H1 (cell line): ENCODE results near the gene SSX2IP. TPM values are rescaled to one million over a fixed set of nuclear protein-coding genes. Genes with fewer than 3 reads are reported as not detected.

Source experiments
- CTCF ChIA-PET: fragments of 300-600 bp; sonication (Branson Sonifier 250); formaldehyde crosslinking; loops from one replicate; lab custom pipeline; 2021; ENCODE audit not compliant: partially characterized antibody; lab: Charles Lee
- POLR2A ChIA-PET: fragments of 300-600 bp; sonication (Branson Sonifier 250); formaldehyde crosslinking; loops from one replicate; lab custom pipeline; 2021; ENCODE audit warnings: inconsistent platforms; ENCODE audit not compliant: partially characterized antibody; lab: Charles Lee
- DNase-seq, 2 experiments: peaks; one replicate each; pipeline versions ENCODE4 v3.0.0 to v3.0.0-alpha.2; 2010 to 2022; ENCODE audit warnings: low spot score in 2 of 2, low read depth in 1 of 2, mixed read lengths in 1 of 2
- FAIRE-seq: peaks from 2 replicates; lab custom pipeline; 2011; peaks lifted over from hg19 to GRCh38; lab: Jason Lieb, UNC
- H2AFZ ChIP-seq: 2 replicates; pipeline ENCODE4 v1.8.1; 2012; ENCODE audit warnings: low read length, inconsistent platforms
- H2AK5ac ChIP-seq: 2 replicates; pipeline ENCODE4 v1.6.1; 2013; ENCODE audit warnings: low read depth, low read length
- H2BK120ac ChIP-seq: replicated peaks from 2 replicates; pipeline ENCODE3; 2013; ENCODE audit warnings: low read depth, low read length, inconsistent platforms
- H2BK12ac ChIP-seq: 2 replicates; pipeline ENCODE4 v1.6.1; 2013; ENCODE audit warnings: low read depth, low read length
- H2BK15ac ChIP-seq: 2 replicates; pipeline ENCODE4 v1.6.1; 2013; ENCODE audit warnings: low read length
- H2BK20ac ChIP-seq: 2 replicates; pipeline ENCODE4 v1.6.1; 2013; ENCODE audit warnings: low read length
- H2BK5ac ChIP-seq: 2 replicates; pipeline ENCODE4 v1.6.1; 2013; ENCODE audit warnings: low read depth, low read length
- H3K14ac ChIP-seq: 2 replicates; pipeline ENCODE4 v1.6.1; 2013; ENCODE audit warnings: inconsistent platforms; ENCODE audit not compliant: insufficient read length
- H3K18ac ChIP-seq: 2 replicates; pipeline ENCODE4 v1.6.1; 2013; ENCODE audit warnings: low read length; ENCODE audit errors: extremely low read depth
- H3K23ac ChIP-seq: 2 replicates; pipeline ENCODE4 v1.6.1; 2013; ENCODE audit warnings: inconsistent platforms; ENCODE audit not compliant: insufficient read length
- H3K23me2 ChIP-seq: 2 replicates; pipeline ENCODE4 v1.6.1; 2013; ENCODE audit warnings: low read depth, low read length
- H3K27ac ChIP-seq: 2 replicates; pipeline ENCODE4 v1.6.1; 2011; ENCODE audit warnings: low read depth, low read length, inconsistent platforms
- H3K27me3 ChIP-seq, 4 experiments: replicated peaks in 1 of 4; 1 replicate in 1 of 4; 2 replicates in 3 of 4; pipeline versions ENCODE4 v1.6.1 to v1.8.1; 2011 to 2013; ENCODE audit warnings: low read length in 3 of 4, mild to moderate bottlenecking in 3 of 4, inconsistent platforms in 2 of 4, mixed read lengths in 2 of 4, moderate library complexity in 1 of 4; ENCODE audit not compliant: control insufficient read depth in 3 of 4, insufficient read depth in 3 of 4; ENCODE audit errors: extremely low read depth in 1 of 4
- H3K36me3 ChIP-seq, 4 experiments: 2 replicates each; pipeline versions ENCODE4 v1.6.1 to v1.8.1; 2011 to 2013; ENCODE audit warnings: mild to moderate bottlenecking in 4 of 4, low read length in 3 of 4, moderate library complexity in 2 of 4, control low read depth in 1 of 4, inconsistent platforms in 1 of 4; ENCODE audit not compliant: insufficient read depth in 4 of 4, control insufficient read depth in 2 of 4
- H3K4ac ChIP-seq: replicated peaks from 2 replicates; pipeline ENCODE3; 2013; ENCODE audit warnings: low read length, low read depth, mixed read lengths, inconsistent platforms; ENCODE audit not compliant: insufficient read length
- H3K4me1 ChIP-seq, 4 experiments: replicated peaks in 1 of 4; 1 replicate in 1 of 4; 2 replicates in 3 of 4; pipeline versions ENCODE4 v1.6.1 to v1.8.1; 2011 to 2013; ENCODE audit warnings: low read length in 3 of 4, inconsistent platforms in 2 of 4, mixed read lengths in 1 of 4; ENCODE audit not compliant: insufficient read depth in 4 of 4, control insufficient read depth in 3 of 4
- H3K4me2 ChIP-seq, 2 experiments: 2 replicates each; pipeline versions ENCODE4 v1.6.1 to v1.8.1; 2011 to 2013; ENCODE audit warnings: low read depth in 2 of 2, low read length in 2 of 2, control low read depth in 1 of 2, inconsistent platforms in 1 of 2, mild to moderate bottlenecking in 1 of 2; ENCODE audit not compliant: insufficient read depth in 1 of 2
- H3K4me3 ChIP-seq, 4 experiments: fragments of 200-600, 300-600 bp in 1 of 4; sonication (generic), shearing (Covaris generic), sonication (Bioruptor Twin) in 1 of 4; 2 replicates each; pipeline versions ENCODE4 v1.5.1 to v1.8.1; 2011 to 2016; ENCODE audit warnings: low read length in 4 of 4, low read depth in 3 of 4, control low read depth in 2 of 4, inconsistent platforms in 2 of 4, mild to moderate bottlenecking in 2 of 4, mixed read lengths in 1 of 4, moderate library complexity in 1 of 4; ENCODE audit not compliant: insufficient read depth in 2 of 4; ENCODE audit errors: extremely low read depth in 1 of 4
- H3K56ac ChIP-seq: replicated peaks from 2 replicates; pipeline ENCODE3; 2013; ENCODE audit warnings: low read depth, mild to moderate bottlenecking, mixed read lengths, low read length, inconsistent platforms; ENCODE audit not compliant: insufficient read length
- H3K79me1 ChIP-seq: 2 replicates; pipeline ENCODE4 v1.6.1; 2013; ENCODE audit warnings: low read depth, low read length, control low read depth
- H3K79me2 ChIP-seq, 2 experiments: 2 replicates each; pipeline versions ENCODE4 v1.6.1 to v1.8.1; 2012 to 2013; ENCODE audit warnings: low read length in 2 of 2, mild to moderate bottlenecking in 2 of 2, inconsistent platforms in 1 of 2; ENCODE audit not compliant: insufficient read depth in 2 of 2, control insufficient read depth in 1 of 2
- H3K9ac ChIP-seq, 4 experiments: replicated peaks in 1 of 4; 1 replicate in 1 of 4; 2 replicates in 3 of 4; pipeline versions ENCODE4 v1.6.1 to v1.8.1; 2011 to 2013; ENCODE audit warnings: low read depth in 3 of 4, low read length in 3 of 4, control low read depth in 2 of 4, mild to moderate bottlenecking in 2 of 4, moderate library complexity in 2 of 4, inconsistent platforms in 1 of 4; ENCODE audit errors: extremely low read depth in 1 of 4
- H3K9me3 ChIP-seq, 2 experiments: 2 replicates each; pipeline versions ENCODE4 v1.6.1 to v1.8.1; 2012 to 2013; ENCODE audit warnings: mild to moderate bottlenecking in 2 of 2, moderate library complexity in 2 of 2, control low read depth in 1 of 2, inconsistent platforms in 1 of 2, low read depth in 1 of 2, low read length in 1 of 2, mixed read lengths in 1 of 2; ENCODE audit not compliant: insufficient read depth in 2 of 2
- H4K20me1 ChIP-seq, 2 experiments: replicated peaks in 1 of 2; 2 replicates each; pipeline versions ENCODE3 to v1.8.1; 2011 to 2013; ENCODE audit warnings: inconsistent platforms in 2 of 2, low read length in 2 of 2, mild to moderate bottlenecking in 1 of 2; ENCODE audit not compliant: insufficient read depth in 2 of 2, control insufficient read depth in 1 of 2
- H4K5ac ChIP-seq: 2 replicates; pipeline ENCODE4 v1.6.1; 2013; ENCODE audit warnings: low read length, low read depth, mixed read lengths, inconsistent platforms; ENCODE audit not compliant: insufficient read length
- H4K8ac ChIP-seq: 2 replicates; pipeline ENCODE4 v1.8.0; 2013; ENCODE audit warnings: mild to moderate bottlenecking, moderate library complexity, low read length, inconsistent platforms; ENCODE audit not compliant: insufficient read depth; ENCODE audit errors: extremely low read depth
- H4K91ac ChIP-seq: replicated peaks from 2 replicates; pipeline ENCODE3; 2013; ENCODE audit warnings: low read length, mixed read lengths, inconsistent platforms; ENCODE audit not compliant: insufficient read length
- CREB1 ChIP-seq: IDR thresholded peaks from 2 replicates; pipeline ENCODE4 v1.6.1; 2012; ENCODE audit warnings: inconsistent platforms
- EGR1 ChIP-seq: IDR thresholded peaks from 2 replicates; pipeline ENCODE4 v1.6.1; 2011; ENCODE audit warnings: low read depth, low read length, borderline replicate concordance
- HDAC2 ChIP-seq, 2 experiments: fragments of 300-600 bp in 1 of 2; sonication (generic) in 1 of 2; IDR thresholded peaks; 2 replicates each; pipeline ENCODE4 v1.6.1; 2011 to 2012; ENCODE audit warnings: low read depth in 2 of 2, low read length in 2 of 2, mild to moderate bottlenecking in 2 of 2, moderate library complexity in 2 of 2, borderline replicate concordance in 1 of 2, inconsistent platforms in 1 of 2
- KDM1A ChIP-seq: fragments of 200-600, 300-600 bp; sonication (generic); IDR thresholded peaks from 2 replicates; pipeline ENCODE4 v1.7.1; 2016; ENCODE audit warnings: mild to moderate bottlenecking, low read length, borderline replicate concordance
- KDM4A ChIP-seq: IDR thresholded peaks from one replicate; pipeline ENCODE4 v1.7.1; 2012; ENCODE audit warnings: low read depth, mild to moderate bottlenecking, moderate library complexity, low read length, inconsistent platforms; ENCODE audit not compliant: severe bottlenecking
- NRF1 ChIP-seq: IDR thresholded peaks from 2 replicates; pipeline ENCODE4 v1.6.1; 2011; ENCODE audit warnings: mild to moderate bottlenecking, low read depth, low read length, improper control_type of control experiment
- PHF8 ChIP-seq: fragments of 200-600 bp; sonication (generic); conservative IDR thresholded peaks from 2 replicates; pipeline ENCODE4 v1.7.1; 2012; ENCODE audit warnings: low read depth, mild to moderate bottlenecking, inconsistent platforms, low read length, moderate library complexity
- POLR2A ChIP-seq, 2 experiments: IDR thresholded peaks; 1 replicate in 1 of 2; 2 replicates in 1 of 2; pipeline ENCODE4 v1.6.1; 2011; ENCODE audit warnings: low read depth in 2 of 2, low read length in 2 of 2, mild to moderate bottlenecking in 2 of 2; ENCODE audit errors: control extremely low read depth in 1 of 2
- SIX5 ChIP-seq: IDR thresholded peaks from 2 replicates; pipeline ENCODE4 v1.6.1; 2011; ENCODE audit warnings: mild to moderate bottlenecking, low read depth, low read length
- SRF ChIP-seq: IDR thresholded peaks from 2 replicates; pipeline ENCODE4 v1.6.1; 2011; ENCODE audit warnings: mild to moderate bottlenecking, low read depth, low read length, moderate library complexity
- TAF7 ChIP-seq: optimal IDR thresholded peaks from 2 replicates; pipeline ENCODE3; 2011; ENCODE audit warnings: low read depth, mild to moderate bottlenecking, inconsistent platforms, low read length, moderate library complexity, borderline replicate concordance
- WGBS, 2 experiments: shearing (Covaris generic) in 1 of 2; methylation state at CpG; one replicate each; pipeline versions ENCODE4 v1.1.6 to v1.1.7; 2013 to 2015; ENCODE audit warnings: low lambda C conversion rate in 2 of 2, mixed read lengths in 2 of 2, inconsistent platforms in 1 of 2, low coverage in 1 of 2, missing lambda C conversion rate in 1 of 2; ENCODE audit not compliant: insufficient replicate concordance in 2 of 2, insufficient coverage in 1 of 2, insufficient read length in 1 of 2; ENCODE audit errors: extremely low coverage in 1 of 2, missing lambda C conversion rate in 1 of 2; 5-methylcytosine and 5-hydroxymethylcytosine counted together
- polyA plus RNA-seq, 7 experiments: library from polyadenylated mRNA; depleted of rRNA in 3 of 7; stranded (reverse) in 5 of 7; unstranded in 2 of 7; fragments of >200 nt in 5 of 7; fragments of 200-250 nt in 2 of 7; gene quantifications; 1 replicate in 5 of 7; 2 replicates in 1 of 7; 4 replicates in 1 of 7; pipeline versions ENCODE4 v1.2.1 to v1.2.3, GENCODE V29; 2011 to 2013; ENCODE audit warnings: missing spikeins in 2 of 7, mixed read lengths in 2 of 7
- total RNA-seq: library from RNA; stranded (reverse); fragmentation: NEBNext Ultra II Directional; extraction: Animal tissue kit (Norgen Biotek cat#: 25700); gene quantifications from 2 replicates; pipeline ENCODE4 v1.2.1, GENCODE V29; 2021
- TF ChIP-seq, protein P1 (sequence below), 3 experiments: IDR thresholded peaks; 1 replicate in 2 of 3; 2 replicates in 1 of 3; pipeline versions ENCODE4 v1.5.1 to v1.6.1; 2011; ENCODE audit warnings: low read length in 3 of 3, mild to moderate bottlenecking in 3 of 3, inconsistent platforms in 2 of 3, low read depth in 1 of 3, moderate library complexity in 1 of 3; ENCODE audit not compliant: insufficient read depth in 1 of 3; ENCODE audit errors: control extremely low read depth in 1 of 3

SSX2IP gene
- total and polyA plus RNA-seq, 2 of the 8 experiments (the other 6 are each of a cell fraction or from before 2014, with no cell fraction given): 4.0 to 31.3 TPM

GRCh38 chr1:84682047-84682446 lies 8.2 kb downstream of the SSX2IP start:
- Histone ChIP-seq H2AK5ac (no peak overlapping the region), H3K9ac (no peak overlapping the region), H3K27ac (no peak overlapping the region), H3K36me3 (no peaks in the 10 kb centered on the region), H4K5ac (no peak overlapping the region), H4K8ac (no peak overlapping the region), H3K4me1 (no peaks in the 10 kb centered on the region; a peak in 2 of 7 replicates), H3K79me2 (peaks cover 2 to 98% of the 10 kb centered on the region in 2 experiments; a peak in 3 of 4 replicates), H3K56ac (no peak overlapping the region), H2BK120ac (no peak overlapping the region), H2BK12ac (no peak overlapping the region), H3K23ac (no peak overlapping the region), H3K4ac (no peak overlapping the region), H2BK15ac (no peak overlapping the region), H3K9me3 (no peaks in the 10 kb centered on the region; a peak in 1 of 4 replicates), H3K27me3 (no peaks in the 10 kb centered on the region), H2BK5ac (no peak overlapping the region), H4K91ac (no peak overlapping the region), H3K4me3 (no peak overlapping the region), H3K79me1 (peaks cover 8% of the 10 kb centered on the region), H2BK20ac (no peak overlapping the region), H2AFZ (no peak overlapping the region), H3K23me2 (no peaks in the 10 kb centered on the region), H4K20me1 (peaks cover 0 to 2% of the 10 kb centered on the region in 2 experiments), H3K4me2 (no peak overlapping the region), H3K18ac (no peak overlapping the region), H3K14ac (no peak overlapping the region)
- DNase-seq (no peak), FAIRE-seq (no peak)
- POLR2A ChIA-PET: interaction anchor here (1.0 kb wide), 1 partner anchor 12 kb away, joined by 4 read pairs; no protein-coding TSS in a partner anchor
- WGBS, 2 experiments: 95% methylated on average over 5 of the region's 5 CpGs; no CpG with 5 or more reads in 1 of the 2 experiments
- CTCF ChIA-PET: interaction anchor here (1.0 to 1.3 kb wide), 4 partner anchors 14 to 263 kb away, joined by 3 to 5 read pairs (median 3); no protein-coding TSS in a partner anchor
- TF ChIP-seq KDM4A: no peak
- no peak for TF ChIP-seq NRF1
- TF ChIP-seq SIX5: no peak
- no peak for TF ChIP-seq SRF
- no peak for TF ChIP-seq PHF8
- no peak for TF ChIP-seq POLR2A (IDR thresholded peaks at IDR 0.05; ENCODE audit: control extremely low read depth in 1 of 2, low read depth in 2 of 2, low read length in 2 of 2)
- no peak for TF ChIP-seq HDAC2 (IDR thresholded peaks at IDR 0.05; ENCODE audit: borderline replicate concordance in 1 of 2, low read depth in 2 of 2, low read length in 2 of 2)
- no peak for TF ChIP-seq TAF7
- no peak for TF ChIP-seq EGR1
- no peak for TF ChIP-seq KDM1A
- TF ChIP-seq, protein P1, sequence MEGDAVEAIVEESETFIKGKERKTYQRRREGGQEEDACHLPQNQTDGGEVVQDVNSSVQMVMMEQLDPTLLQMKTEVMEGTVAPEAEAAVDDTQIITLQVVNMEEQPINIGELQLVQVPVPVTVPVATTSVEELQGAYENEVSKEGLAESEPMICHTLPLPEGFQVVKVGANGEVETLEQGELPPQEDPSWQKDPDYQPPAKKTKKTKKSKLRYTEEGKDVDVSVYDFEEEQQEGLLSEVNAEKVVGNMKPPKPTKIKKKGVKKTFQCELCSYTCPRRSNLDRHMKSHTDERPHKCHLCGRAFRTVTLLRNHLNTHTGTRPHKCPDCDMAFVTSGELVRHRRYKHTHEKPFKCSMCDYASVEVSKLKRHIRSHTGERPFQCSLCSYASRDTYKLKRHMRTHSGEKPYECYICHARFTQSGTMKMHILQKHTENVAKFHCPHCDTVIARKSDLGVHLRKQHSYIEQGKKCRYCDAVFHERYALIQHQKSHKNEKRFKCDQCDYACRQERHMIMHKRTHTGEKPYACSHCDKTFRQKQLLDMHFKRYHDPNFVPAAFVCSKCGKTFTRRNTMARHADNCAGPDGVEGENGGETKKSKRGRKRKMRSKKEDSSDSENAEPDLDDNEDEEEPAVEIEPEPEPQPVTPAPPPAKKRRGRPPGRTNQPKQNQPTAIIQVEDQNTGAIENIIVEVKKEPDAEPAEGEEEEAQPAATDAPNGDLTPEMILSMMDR (IDR thresholded peaks at IDR 0.05; ENCODE audit: control extremely low read depth in 1 of 3, insufficient read depth in 1 of 3, low read depth in 1 of 3, low read length in 3 of 3): no peak
- no peak for TF ChIP-seq CREB1
